ENCODE data around the gene ZNF205.
"Not testable (repeated sequence)": the region's sequence is repeated elsewhere in the genome, so short reads cannot be mapped to it uniquely, and the experiment has no call there.

Gene ZNF205

GRCh38 chr16:3150346-3151218, 38.2 kb downstream of the ZNF205 start:
- peak; percentile 96 to 99 for DNase-seq

- DNase-seq = no peak
Observed at GRCh38 chr16:3152027-3152276, 39.6 kb downstream of the ZNF205 start.

GRCh38 chr16:3152277-3152990, 40.0 kb downstream of the ZNF205 start:
- DNase-seq = peak; percentile 83 to 87

GRCh38 chr16:3152991-3153368, 40.6 kb downstream of the ZNF205 start:
- DNase-seq = no peak

- DNase-seq = no peak
Observed at GRCh38 chr16:3155181-3155580, 42.8 kb downstream of the ZNF205 start.

GRCh38 chr16:3155972-3156371, 43.6 kb downstream of the ZNF205 start:
- DNase-seq = no peak

GRCh38 chr16:3157229-3158025, 45.0 kb downstream of the ZNF205 start:
- DNase-seq = peak; percentile 73 to 76

DNA sequence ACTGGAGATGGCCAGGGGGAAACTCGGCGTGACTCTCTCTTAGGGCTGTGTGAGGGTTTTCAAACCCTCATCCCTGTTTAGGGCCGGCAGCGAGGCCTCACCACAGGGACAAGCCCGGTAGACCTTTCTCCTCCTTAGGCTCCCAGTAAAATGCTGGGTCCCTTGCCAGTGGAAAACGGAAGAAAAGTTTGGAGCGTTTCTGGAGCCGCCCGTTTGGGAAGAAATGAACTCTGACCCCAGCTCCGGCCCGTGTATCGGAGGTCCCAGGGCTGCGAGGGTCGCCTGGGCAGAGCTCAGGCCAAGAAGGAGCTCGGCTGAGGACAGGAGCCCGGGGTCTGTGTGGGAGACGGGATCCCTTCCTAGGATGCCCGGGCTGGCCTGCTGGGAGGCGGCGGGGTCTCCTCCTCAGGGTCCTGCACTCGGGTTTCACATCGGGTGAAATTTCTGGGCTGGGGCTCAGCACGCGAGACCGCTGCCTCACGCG, 45.7 kb downstream of the ZNF205 start:
- DNase-seq = no peak

GRCh38 chr16:3158510-3159314, 46.3 kb downstream of the ZNF205 start:
- DNase-seq = peak; percentile 93 to 97

- no peak for DNase-seq
Observed at GRCh38 chr16:3161235-3162018, 49.0 kb downstream of the ZNF205 start.

GRCh38 chr16:3164121-3164991, 52.0 kb downstream of the ZNF205 start:
- no peak for DNase-seq

GRCh38 chr16:3165111-3165822, 52.9 kb downstream of the ZNF205 start:
- DNase-seq = no peak

GRCh38 chr16:3166505-3166886, 54.1 kb downstream of the ZNF205 start:
- no peak for DNase-seq

DNA sequence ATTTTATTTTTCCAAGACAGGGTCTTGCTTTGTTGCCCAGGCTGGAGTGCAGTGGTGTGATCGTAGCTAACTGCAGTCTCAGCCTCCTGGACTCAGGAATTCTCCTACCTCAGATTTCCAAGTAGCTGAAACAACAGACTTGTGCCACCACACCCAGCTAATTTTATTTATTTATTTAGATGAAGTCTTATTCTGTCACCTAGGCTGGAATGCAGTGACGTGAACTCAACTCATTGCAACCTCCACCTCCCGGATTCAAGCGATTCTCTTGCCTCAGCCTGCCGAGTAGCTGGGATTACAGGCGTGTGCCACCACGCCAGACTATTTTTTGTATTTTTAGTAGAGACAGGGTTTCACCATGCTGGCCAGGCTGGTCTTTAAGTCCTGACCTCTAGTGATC, 56.3 kb downstream of the ZNF205 start:
- DNase-seq = not testable (repeated sequence)
